Adipose tissue (tissue), 3 donors: ENCODE measurements around the gene DBT. TPM values are rescaled to one million over a fixed set of nuclear protein-coding genes. Genes with fewer than 3 reads are reported as not detected.
"Not testable (repeated sequence)": the region's sequence is repeated elsewhere in the genome, so short reads cannot be mapped to it uniquely, and the experiment has no call there.

ENCODE experiments used
- H3K27ac ChIP-seq: one replicate; pipeline ENCODE4 v1.5.1; 2013; ENCODE audit warnings: low read depth, low read length
- WGBS, 3 donors: extraction: QIAGEN DNeasy Blood & Tissue Kit; methylation state at CpG; one replicate each; pipeline ENCODE4 v1.1.7; 2013; 5-methylcytosine and 5-hydroxymethylcytosine counted together
- polyA plus RNA-seq, 3 donors: library from polyadenylated mRNA; stranded (reverse); fragments of 200-250 nt; gene quantifications; one replicate each; pipeline ENCODE4 v1.2.3, GENCODE V29; 2013
- donor health status: healthy with polysubstance abuse.
- donor health status: Bipolar disorder and iron deficiency.
- donor health status: healthy.

Gene DBT
- polyA plus RNA-seq, 3 donors, result 4.4 to 5.8 (median 5.4) TPM

- H3K27ac ChIP-seq, result no peak overlapping the region
- 97 to 98% (median 97%) methylated on average over 36 to 37 of the region's 37 CpGs for WGBS, 3 donors
Observed at GRCh38 chr1:100213141-100213540, 36.5 kb downstream of the DBT start.

GRCh38 chr1:100206301-100206700 lies 43.3 kb downstream of the DBT start:
- WGBS, 3 donors, result 97 to 100% (median 99%) methylated on average over 2 of the region's 2 CpGs
- no peak overlapping the region for H3K27ac ChIP-seq

- not testable (repeated sequence) for H3K27ac ChIP-seq
- 91 to 98% (median 97%) methylated on average over 2 of the region's 2 CpGs for WGBS, 3 donors
Observed at GRCh38 chr1:100205593-100205992, 44.0 kb downstream of the DBT start.

- H3K27ac ChIP-seq, result not testable (repeated sequence)
- 98 to 100% (median 99%) methylated on average over 2 of the region's 2 CpGs for WGBS, 3 donors
Observed at GRCh38 chr1:100205103-100205502, 44.5 kb downstream of the DBT start.

GRCh38 chr1:100202703-100203102 lies 46.9 kb downstream of the DBT start:
- WGBS, 3 donors, result 67 to 84% (median 76%) methylated on average over 2 of the region's 2 CpGs
- H3K27ac ChIP-seq, result not testable (repeated sequence)

GRCh38 chr1:100200060-100200459 lies 49.6 kb downstream of the DBT start:
- not testable (repeated sequence) for H3K27ac ChIP-seq
- 71 to 76% (median 76%) methylated on average over 6 of the region's 6 CpGs for WGBS, 3 donors

GRCh38 chr1:100198596-100198995 lies 51.0 kb downstream of the DBT start:
- 93 to 100% (median 97%) methylated on average over 1 of the region's 1 CpG for WGBS, 3 donors
- H3K27ac ChIP-seq, result no peak overlapping the region

GRCh38 chr1:100188617-100189016 lies 61.0 kb downstream of the DBT start:
- H3K27ac ChIP-seq, result no peak overlapping the region
- 44 to 52% (median 49%) methylated on average over 3 of the region's 3 CpGs for WGBS, 3 donors

GRCh38 chr1:100187912-100188311 lies 61.7 kb downstream of the DBT start:
- WGBS, 3 donors, result 39 to 49% (median 43%) methylated on average over 3 of the region's 3 CpGs
- no peak overlapping the region for H3K27ac ChIP-seq

GRCh38 chr1:100184536-100184935 lies 65.1 kb downstream of the DBT start:
- no peak overlapping the region for H3K27ac ChIP-seq
- WGBS, 3 donors, result 35 to 57% (median 36%) methylated on average over 1 of the region's 1 CpG

GRCh38 chr1:100183370-100183769 lies 66.3 kb downstream of the DBT start:
- WGBS, 3 donors, result 96 to 99% (median 96%) methylated on average over 4 of the region's 4 CpGs
- no peak overlapping the region for H3K27ac ChIP-seq

- H3K27ac ChIP-seq, result no peak within 1 kb of the TSS
Observed at GRCh38 chr1:100178091-100178490, 71.5 kb downstream of the DBT start, which contains the start of gene LRRC39. TSS of gene LRRC39 (minus strand) at chr1:100178256. CDS start at chr1:100168516, 9,740 bp downstream.

GRCh38 chr1:100177295-100178041 lies 72.2 kb downstream of the DBT start:
- 86 to 93% (median 90%) methylated on average over 4 of the region's 4 CpGs for WGBS, 3 donors
- no peak overlapping the region for H3K27ac ChIP-seq

More at GRCh38 chr1:100178091-100178490, 71.5 kb downstream of the DBT start, which contains the start of gene LRRC39:
- WGBS, 3 donors, result 64 to 66% (median 66%) methylated on average over 5 of the region's 5 CpGs

- H3K27ac ChIP-seq, result no peak overlapping the region
- 95 to 100% (median 97%) methylated on average over 2 of the region's 2 CpGs for WGBS, 3 donors
Observed at GRCh38 chr1:100168051-100168450, 81.6 kb downstream of the DBT start.

GRCh38 chr1:100164702-100165101 lies 84.9 kb downstream of the DBT start:
- 82 to 93% (median 91%) methylated on average over 5 of the region's 5 CpGs for WGBS, 3 donors
- H3K27ac ChIP-seq, result no peak overlapping the region

GRCh38 chr1:100164216-100164615 lies 85.4 kb downstream of the DBT start:
- 58 to 73% (median 59%) methylated on average over 2 of the region's 2 CpGs for WGBS, 3 donors
- no peak overlapping the region for H3K27ac ChIP-seq

GRCh38 chr1:100162881-100163280 lies 86.8 kb downstream of the DBT start:
- H3K27ac ChIP-seq, result no peak overlapping the region

GRCh38 chr1:100152271-100152670 lies 97.4 kb downstream of the DBT start:
- 73 to 89% (median 78%) methylated on average over 4 of the region's 4 CpGs for WGBS, 3 donors
- no peak overlapping the region for H3K27ac ChIP-seq

GRCh38 chr1:100151679-100152078 lies 98.0 kb downstream of the DBT start:
- no peak overlapping the region for H3K27ac ChIP-seq
- 50 to 74% (median 66%) methylated on average over 2 of the region's 2 CpGs for WGBS, 3 donors

- 91 to 93% (median 93%) methylated on average over 4 of the region's 4 CpGs for WGBS, 3 donors
- no peak overlapping the region for H3K27ac ChIP-seq
Observed at GRCh38 chr1:100147875-100148274, 101.8 kb downstream of the DBT start.
